COR-L47 (cell line): ENCODE measurements around the gene SARS1.

ENCODE experiments used
- DNase-seq: peaks from one replicate; lab custom pipeline; 2025; lab: John Stamatoyannopoulos, UW

The SARS1 gene

DNA sequence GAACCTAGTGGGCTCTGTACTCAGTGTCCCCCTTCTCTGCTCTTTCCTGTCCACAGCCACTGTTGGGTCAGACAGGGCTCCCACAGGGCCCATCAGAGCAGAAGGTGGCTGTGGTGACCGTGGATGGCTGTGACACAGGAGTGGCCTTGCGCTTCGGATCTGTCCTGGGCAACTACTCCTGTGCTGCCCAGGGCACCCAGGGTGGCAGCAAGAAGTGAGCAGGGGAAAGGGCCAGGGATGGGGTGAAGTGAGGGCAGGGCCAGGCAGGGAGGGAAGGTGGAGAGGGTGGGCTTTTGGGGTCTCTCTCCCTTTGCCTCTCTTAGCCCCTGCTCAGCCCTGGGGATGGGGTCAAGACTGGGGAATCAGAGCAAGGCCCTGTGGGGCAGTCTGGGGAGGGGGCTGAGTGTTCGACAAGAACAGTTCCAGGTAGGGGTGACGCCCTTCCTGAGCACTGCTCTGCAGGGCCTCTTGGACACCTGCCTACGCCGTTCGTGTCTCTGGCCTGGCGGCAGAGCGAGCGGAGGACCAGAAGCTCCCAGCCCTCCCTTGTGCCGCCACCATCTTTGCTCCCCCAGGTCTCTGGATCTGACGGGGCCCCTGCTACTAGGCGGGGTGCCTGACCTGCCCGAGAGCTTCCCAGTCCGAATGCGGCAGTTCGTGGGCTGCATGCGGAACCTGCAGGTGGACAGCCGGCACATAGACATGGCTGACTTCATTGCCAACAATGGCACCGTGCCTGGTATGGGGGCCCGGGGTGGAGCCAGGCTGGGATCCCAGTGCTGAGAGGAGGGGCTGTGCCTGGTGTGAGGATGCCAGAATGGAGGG, 48.7 kb downstream of the SARS1 start:
- DNase-seq = no peak

DNA sequence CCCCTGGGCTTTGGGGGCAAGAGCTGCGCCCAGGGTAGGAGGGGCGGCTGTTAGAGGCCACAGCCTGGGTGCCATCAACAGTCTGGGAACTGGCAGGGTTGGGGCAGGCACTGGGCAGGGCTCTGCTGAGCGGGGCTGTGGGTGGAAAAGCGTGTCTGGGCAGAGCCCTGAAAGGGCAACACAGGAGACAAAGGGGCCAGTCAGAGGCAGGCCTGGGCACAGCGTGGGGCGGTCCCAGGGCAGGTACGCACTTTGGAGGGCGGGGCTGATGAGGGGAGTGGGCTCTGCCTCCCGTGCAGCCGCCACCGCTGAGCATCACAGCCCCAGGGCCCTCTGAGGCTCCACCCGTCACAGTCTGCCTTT, 49.5 kb downstream of the SARS1 start:
- peak; percentile 18 for DNase-seq

DNA sequence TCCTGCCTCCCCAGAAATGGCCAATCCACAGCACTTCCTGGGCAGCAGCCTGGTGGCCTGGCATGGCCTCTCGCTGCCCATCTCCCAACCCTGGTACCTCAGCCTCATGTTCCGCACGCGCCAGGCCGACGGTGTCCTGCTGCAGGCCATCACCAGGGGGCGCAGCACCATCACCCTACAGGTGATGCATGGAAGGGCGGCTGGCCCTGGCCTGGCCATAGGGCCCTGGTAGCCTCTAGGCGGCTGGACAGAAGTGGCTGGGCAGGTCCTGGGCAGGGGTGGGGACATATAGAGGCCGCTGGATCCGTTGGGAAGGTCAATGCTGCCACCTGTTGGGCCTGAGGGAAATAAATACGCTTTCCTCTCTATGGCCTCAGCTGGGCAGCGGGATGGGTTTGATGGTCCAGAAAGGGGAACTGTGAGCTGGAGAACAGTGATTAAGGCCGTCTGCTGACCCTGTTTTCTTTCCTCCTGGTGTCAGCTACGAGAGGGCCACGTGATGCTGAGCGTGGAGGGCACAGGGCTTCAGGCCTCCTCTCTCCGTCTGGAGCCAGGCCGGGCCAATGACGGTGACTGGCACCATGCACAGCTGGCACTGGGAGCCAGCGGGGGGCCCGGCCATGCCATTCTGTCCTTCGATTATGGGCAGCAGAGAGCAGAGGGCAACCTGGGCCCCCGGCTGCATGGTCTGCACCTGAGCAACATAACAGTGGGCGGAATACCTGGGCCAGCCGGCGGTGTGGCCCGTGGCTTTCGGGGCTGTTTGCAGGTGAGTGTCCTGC, 50.1 kb downstream of the SARS1 start:
- peak; percentile 50 for DNase-seq

DNA sequence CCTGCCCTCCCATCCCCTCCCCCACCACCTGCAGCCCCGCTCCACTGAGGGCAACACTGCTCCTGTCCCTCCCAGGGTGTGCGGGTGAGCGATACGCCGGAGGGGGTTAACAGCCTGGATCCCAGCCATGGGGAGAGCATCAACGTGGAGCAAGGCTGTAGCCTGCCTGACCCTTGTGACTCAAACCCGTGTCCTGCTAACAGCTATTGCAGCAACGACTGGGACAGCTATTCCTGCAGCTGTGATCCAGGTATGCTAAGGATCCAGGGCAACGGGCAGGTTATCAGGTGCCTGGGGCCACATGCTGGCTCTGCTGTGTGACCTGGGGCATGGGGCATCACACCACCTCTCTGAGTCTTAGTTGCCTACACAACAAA, 50.6 kb downstream of the SARS1 start:
- DNase-seq = no peak

DNA sequence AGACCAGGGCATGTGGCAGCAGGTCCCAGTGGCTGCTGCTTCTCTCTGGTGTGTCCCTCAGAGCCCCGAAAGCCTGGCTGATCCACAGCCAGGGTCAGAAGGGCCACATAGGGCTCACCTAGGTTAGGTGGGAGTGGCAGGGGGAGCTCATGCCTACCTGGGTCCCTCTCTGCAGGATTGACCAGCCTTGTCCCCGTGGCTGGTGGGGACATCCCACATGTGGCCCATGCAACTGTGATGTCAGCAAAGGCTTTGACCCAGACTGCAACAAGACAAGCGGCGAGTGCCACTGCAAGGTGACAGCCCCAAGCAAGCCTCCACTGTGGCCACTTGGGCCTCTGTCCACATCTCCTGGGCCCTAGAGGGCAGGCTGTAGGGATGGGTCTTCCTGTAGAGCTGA, 51.3 kb downstream of the SARS1 start:
- no peak for DNase-seq

DNA sequence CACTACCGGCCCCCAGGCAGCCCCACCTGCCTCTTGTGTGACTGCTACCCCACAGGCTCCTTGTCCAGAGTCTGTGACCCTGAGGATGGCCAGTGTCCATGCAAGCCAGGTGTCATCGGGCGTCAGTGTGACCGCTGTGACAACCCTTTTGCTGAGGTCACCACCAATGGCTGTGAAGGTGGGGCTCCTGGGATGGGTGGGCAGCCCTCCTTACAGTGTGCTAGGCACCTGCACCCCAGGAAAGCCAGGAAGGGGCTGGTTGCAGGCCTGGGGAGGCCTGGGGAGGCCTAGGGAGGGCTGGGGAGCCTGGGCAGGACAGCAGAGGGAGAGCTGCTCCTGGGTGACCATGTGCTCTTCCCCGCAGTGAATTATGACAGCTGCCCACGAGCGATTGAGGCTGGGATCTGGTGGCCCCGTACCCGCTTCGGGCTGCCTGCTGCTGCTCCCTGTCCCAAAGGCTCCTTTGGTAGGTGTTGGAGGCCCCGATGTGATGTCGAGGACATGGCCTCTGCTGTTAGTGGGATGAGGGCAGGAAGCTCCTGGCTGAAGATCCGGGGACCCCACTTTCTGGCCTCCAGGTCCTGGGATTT, 52.1 kb downstream of the SARS1 start:
- no peak for DNase-seq

DNA sequence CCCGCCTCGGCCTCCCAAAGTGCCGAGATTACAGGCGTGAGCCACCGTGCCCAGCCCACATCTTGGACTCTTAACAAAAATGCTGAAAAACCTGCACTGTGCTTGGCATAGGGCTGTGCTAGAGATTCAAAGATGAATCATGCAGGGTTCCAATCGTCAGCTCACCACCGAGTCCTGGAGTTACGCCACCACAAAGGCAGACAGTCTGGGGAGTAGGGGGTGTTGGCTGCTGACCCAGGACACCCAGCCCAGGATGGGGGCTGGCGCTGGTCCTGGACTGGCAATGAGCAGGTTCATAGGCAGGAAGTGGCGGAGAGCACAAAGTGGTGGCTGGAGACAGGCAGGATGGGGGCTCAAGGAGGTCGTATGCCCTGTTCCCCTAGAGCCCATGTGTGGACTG, 53.2 kb downstream of the SARS1 start:
- DNase-seq = no peak

DNA sequence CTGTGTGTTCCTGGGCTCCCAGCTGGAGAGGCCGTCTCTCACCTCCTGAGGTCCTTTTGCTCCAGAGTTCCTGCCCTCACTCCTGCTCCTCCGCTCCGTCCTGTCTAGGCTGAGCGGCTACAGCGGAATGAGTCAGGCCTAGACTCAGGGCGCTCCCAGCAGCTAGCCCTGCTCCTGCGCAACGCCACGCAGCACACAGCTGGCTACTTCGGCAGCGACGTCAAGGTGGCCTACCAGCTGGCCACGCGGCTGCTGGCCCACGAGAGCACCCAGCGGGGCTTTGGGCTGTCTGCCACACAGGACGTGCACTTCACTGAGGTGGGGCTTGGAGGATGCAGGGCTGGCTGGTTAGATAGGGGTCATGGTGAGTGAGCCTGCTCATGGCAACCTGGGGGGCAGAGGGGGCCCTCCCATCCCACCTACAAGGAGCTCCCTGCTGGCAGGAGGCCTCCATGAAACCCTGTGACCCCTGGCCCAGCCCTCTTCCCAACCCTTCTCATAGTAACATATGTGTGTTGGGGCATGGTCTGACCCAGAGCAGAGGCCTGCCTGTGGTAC, 54.1 kb downstream of the SARS1 start:
- no peak for DNase-seq

DNA sequence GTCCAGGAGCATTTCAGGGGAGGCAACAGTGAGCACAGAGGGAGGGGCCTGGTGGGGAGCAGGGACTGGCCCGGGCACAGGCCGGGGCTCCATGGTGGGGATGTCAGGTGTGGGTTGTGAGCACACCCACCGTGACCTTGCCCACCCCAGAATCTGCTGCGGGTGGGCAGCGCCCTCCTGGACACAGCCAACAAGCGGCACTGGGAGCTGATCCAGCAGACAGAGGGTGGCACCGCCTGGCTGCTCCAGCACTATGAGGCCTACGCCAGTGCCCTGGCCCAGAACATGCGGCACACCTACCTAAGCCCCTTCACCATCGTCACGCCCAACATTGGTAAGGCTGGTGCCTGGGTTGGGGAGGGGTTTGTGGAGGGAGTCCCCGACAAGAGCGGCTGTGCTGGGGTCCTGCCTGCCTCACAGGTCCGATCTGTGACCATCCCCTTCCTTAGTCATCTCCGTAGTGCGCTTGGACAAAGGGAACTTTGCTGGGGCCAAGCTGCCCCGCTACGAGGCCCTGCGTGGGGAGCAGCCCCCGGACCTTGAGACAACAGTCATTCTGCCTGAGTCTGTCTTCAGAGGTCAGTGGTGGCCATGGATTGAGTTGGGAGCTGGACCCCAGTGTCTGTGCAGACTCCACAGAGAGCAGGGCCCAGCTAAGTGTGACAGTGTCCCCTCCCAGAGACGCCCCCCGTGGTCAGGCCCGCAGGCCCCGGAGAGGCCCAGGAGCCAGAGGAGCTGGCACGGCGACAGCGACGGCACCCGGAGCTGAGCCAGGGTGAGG, 54.9 kb downstream of the SARS1 start:
- DNase-seq = no peak

DNA sequence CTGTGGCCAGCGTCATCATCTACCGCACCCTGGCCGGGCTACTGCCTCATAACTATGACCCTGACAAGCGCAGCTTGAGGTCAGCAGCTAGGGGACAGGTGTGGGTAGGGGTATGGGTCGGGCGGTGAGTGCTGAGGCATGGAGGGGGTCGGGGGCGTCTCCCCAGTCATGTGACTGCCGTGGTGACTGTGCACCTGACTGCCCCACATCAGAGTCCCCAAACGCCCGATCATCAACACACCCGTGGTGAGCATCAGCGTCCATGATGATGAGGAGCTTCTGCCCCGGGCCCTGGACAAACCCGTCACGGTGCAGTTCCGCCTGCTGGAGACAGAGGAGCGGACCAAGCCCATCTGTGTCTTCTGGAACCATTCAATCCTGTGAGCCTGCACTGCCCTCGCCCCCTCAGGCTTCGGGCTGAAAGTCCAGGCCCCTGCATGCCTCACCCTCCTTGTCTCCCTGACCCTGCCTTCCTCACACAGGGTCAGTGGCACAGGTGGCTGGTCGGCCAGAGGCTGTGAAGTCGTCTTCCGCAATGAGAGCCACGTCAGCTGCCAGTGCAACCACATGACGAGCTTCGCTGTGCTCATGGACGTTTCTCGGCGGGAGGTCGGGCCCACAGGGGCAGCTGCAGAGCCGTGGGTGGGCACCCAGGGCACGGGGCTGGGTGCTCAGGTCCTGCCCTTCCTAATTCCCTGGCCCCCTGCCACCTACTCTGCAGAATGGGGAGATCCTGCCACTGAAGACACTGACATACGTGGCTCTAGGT, 55.7 kb downstream of the SARS1 start:
- DNase-seq = no peak

DNA sequence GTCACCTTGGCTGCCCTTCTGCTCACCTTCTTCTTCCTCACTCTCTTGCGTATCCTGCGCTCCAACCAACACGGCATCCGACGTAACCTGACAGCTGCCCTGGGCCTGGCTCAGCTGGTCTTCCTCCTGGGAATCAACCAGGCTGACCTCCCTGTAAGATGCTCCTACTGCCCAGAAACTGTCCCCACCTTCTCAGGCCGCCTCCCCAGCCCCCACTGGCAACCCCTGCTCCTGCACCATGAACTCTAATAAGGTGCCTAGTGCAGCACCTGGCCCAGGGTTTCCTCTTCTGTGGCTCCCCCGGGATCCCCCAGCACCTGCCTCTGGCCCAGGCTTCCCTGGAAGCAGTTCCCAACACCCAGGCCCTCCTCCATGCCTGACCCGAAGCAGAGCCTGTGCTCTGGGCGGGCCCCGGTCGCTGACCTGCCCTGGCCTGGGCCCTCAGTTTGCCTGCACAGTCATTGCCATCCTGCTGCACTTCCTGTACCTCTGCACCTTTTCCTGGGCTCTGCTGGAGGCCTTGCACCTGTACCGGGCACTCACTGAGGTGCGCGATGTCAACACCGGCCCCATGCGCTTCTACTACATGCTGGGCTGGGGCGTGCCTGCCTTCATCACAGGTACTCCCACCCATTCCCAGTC, 56.4 kb downstream of the SARS1 start:
- DNase-seq = no peak

DNA sequence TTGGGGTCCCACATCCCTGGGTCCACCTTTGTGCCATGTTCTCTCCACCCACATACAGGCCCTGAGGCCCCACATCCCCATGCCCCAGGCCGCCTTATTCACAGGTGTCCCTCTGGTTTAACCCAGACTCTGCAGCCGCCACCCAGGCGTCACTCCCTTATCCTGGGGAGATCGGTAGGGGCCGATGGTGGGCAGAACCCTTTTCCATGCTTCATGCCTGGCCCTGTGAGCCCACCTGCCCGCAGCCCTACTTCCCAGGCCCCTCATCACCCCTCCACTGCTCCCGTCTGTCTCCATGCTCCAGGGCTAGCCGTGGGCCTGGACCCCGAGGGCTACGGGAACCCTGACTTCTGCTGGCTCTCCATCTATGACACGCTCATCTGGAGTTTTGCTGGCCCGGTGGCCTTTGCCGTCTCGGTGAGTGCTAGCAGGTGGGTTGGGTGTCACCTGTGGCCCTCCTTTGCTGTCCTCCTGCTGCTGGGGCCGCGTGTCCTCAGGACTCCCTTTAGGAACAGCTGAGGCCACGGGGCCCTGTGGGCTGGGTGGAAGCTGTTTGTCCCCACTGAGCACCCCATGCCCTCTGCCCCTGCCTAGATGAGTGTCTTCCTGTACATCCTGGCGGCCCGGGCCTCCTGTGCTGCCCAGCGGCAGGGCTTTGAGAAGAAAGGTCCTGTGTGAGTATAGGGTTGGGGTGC, 57.1 kb downstream of the SARS1 start:
- no peak for DNase-seq

DNA sequence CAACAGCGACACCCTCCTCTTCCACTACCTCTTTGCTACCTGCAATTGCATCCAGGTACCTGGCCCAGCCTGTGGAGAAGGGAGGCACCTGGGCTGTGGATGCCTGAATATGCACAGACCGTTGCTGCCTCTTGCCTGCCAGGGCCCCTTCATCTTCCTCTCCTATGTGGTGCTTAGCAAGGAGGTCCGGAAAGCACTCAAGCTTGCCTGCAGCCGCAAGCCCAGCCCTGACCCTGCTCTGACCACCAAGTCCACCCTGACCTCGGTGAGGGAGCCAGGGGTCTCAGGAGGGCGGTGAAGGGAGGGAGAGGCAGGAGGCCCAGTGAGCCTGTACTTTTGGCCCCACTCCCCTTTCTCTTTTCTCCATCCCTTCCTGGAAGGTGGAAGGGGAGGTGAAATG, 57.7 kb downstream of the SARS1 start:
- DNase-seq = no peak

DNA sequence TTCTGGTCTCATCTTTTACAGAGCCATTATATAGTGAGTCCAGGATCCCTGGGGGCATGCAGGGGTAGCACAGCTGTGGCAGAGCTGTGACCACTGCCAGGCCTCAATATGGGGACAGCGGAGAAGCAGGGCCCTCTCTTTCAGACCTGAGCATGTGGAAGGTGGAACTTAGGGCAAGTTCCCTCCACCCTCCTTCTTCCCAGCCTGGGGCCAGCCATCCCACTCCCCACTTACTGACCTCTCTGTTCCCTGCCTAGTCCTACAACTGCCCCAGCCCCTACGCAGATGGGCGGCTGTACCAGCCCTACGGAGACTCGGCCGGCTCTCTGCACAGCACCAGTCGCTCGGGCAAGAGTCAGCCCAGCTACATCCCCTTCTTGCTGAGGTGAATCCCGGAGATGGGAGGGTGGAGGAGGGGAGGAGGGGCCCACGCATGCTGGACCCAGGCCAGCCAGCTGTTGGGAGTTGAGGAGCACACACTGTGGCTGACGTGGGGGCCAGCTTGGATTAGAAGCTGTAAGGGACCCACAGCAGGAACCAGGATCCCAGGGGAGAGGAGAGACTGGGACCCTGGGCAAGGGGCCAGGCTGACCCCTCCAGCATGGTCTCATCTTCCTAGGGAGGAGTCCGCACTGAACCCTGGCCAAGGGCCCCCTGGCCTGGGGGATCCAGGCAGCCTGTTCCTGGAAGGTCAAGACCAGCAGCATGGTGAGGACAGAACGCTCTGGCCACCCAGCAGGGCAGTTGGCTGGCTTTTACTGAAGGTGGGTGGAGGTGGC, 58.5 kb downstream of the SARS1 start:
- no peak for DNase-seq

DNA sequence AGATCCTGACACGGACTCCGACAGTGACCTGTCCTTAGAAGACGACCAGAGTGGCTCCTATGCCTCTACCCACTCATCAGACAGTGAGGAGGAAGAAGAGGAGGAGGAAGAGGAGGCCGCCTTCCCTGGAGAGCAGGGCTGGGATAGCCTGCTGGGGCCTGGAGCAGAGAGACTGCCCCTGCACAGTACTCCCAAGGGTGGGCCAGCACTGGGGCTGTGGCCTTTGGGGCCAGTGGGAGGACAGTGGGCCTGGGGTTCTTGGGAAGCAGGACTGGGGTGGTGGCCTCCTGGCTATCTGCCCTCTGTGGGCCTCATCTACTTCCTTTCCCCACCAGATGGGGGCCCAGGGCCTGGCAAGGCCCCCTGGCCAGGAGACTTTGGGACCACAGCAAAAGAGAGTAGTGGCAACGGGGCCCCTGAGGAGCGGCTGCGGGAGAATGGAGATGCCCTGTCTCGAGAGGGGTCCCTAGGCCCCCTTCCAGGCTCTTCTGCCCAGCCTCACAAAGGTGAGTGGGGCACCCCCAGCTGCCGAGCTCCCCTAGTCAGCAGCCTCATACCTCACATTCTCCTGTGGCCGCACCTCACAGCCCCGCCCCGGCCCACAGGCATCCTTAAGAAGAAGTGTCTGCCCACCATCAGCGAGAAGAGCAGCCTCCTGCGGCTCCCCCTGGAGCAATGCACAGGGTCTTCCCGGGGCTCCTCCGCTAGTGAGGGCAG, 59.3 kb downstream of the SARS1 start:
- DNase-seq = no peak

DNA sequence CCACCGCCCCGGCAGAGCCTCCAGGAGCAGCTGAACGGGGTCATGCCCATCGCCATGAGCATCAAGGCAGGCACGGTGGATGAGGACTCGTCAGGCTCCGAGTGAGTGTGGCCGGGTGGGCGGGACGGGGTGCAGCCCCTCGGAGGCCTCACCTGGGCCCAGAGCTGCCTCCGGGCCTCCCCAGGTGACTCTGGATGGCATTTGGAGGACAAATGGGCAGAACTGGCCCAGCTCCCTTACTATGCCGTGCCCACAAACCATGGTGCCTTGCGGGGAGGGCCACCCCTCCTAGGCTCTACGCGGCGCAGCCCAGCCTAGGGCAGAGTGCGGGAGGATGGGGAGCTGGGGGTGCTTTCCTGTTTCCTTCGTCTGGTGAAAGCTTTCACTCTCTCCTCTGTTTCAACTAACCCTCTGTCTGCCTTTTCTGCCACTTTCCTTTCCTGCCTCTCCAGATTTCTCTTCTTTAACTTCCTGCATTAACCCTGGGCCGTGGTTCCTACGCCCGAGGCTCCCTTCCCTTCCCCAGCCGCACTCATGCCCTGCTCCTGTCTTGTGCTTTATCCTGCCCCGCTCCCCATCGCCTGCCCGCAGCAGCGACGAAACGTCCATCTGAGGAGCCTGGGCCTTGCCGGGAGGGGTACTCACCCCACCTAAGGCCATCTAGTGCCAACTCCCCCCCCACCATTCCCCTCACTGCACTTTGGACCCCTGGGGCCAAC, 60.0 kb downstream of the SARS1 start:
- DNase-seq = no peak

DNA sequence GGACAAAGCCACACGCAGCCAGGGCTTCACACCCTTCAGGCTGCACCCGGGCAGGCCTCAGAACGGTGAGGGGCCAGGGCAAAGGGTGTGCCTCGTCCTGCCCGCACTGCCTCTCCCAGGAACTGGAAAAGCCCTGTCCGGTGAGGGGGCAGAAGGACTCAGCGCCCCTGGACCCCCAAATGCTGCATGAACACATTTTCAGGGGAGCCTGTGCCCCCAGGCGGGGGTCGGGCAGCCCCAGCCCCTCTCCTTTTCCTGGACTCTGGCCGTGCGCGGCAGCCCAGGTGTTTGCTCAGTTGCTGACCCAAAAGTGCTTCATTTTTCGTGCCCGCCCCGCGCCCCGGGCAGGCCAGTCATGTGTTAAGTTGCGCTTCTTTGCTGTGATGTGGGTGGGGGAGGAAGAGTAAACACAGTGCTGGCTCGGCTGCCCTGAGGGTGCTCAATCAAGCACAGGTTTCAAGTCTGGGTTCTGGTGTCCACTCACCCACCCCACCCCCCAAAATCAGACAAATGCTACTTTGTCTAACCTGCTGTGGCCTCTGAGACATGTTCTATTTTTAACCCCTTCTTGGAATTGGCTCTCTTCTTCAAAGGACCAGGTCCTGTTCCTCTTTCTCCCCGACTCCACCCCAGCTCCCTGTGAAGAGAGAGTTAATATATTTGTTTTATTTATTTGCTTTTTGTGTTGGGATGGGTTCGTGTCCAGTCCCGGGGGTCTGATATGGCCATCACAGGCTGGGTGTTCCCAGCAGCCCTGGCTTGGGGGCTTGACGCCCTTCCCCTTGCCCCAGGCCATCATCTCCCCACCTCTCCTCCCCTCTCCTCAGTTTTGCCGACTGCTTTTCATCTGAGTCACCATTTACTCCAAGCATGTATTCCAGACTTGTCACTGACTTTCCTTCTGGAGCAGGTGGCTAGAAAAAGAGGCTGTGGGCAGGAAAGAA, 61.1 kb downstream of the SARS1 start:
- peak; percentile 58 for DNase-seq
